Activated CD8-positive, alpha-beta memory T cell treated with anti-CD3 and anti-CD28 coated beads, Interleukin-2, amount 50 U/mL, for 48 hours (primary cell): ENCODE data around the gene RAD54L2.
"Not testable (repeated sequence)": the region's sequence is repeated elsewhere in the genome, so short reads cannot be mapped to it uniquely, and the experiment has no call there.

Source experiments
- DNase-seq: peaks from one replicate; pipeline ENCODE4 v3.0.0-alpha.2; 2020

Gene RAD54L2

GRCh38 chr3:51539291-51539941, 897 bp downstream of the RAD54L2 start:
- DNase-seq = peak; percentile 74

- DNase-seq = not testable (repeated sequence)
Measured at GRCh38 chr3:51542596-51542995, 4.1 kb downstream of the RAD54L2 start.

GRCh38 chr3:51544011-51544775, 5.7 kb downstream of the RAD54L2 start:
- no peak for DNase-seq

- DNase-seq = no peak
Measured at GRCh38 chr3:51547274-51547673, 8.8 kb downstream of the RAD54L2 start.

- no peak for DNase-seq
Measured at GRCh38 chr3:51549311-51549710, 10.8 kb downstream of the RAD54L2 start.

GRCh38 chr3:51550080-51550819, 11.7 kb downstream of the RAD54L2 start:
- no peak for DNase-seq

GRCh38 chr3:51557993-51558392, 19.5 kb downstream of the RAD54L2 start:
- no peak for DNase-seq

- DNase-seq = no peak
Measured at GRCh38 chr3:51559411-51559888, 20.9 kb downstream of the RAD54L2 start.

GRCh38 chr3:51559961-51560360, 21.4 kb downstream of the RAD54L2 start:
- no peak for DNase-seq

GRCh38 chr3:51562403-51562802, 23.9 kb downstream of the RAD54L2 start:
- DNase-seq = not testable (repeated sequence)

GRCh38 chr3:51568036-51568435, 29.5 kb downstream of the RAD54L2 start:
- DNase-seq = no peak

GRCh38 chr3:51568996-51569395, 30.5 kb downstream of the RAD54L2 start:
- DNase-seq = no peak

- no peak for DNase-seq
Measured at GRCh38 chr3:51578238-51578637, 39.7 kb downstream of the RAD54L2 start.

- no peak for DNase-seq
Measured at GRCh38 chr3:51580418-51580817, 41.9 kb downstream of the RAD54L2 start.

GRCh38 chr3:51581524-51581923, 43.0 kb downstream of the RAD54L2 start:
- DNase-seq = no peak

GRCh38 chr3:51585197-51585596, 46.7 kb downstream of the RAD54L2 start:
- DNase-seq = no peak

- DNase-seq = no peak
Measured at GRCh38 chr3:51585871-51586270, 47.4 kb downstream of the RAD54L2 start.
